Measurements from ENCODE around the gene ARHGAP24. TPM values are rescaled to one million over a fixed set of nuclear protein-coding genes. Genes with fewer than 3 reads are reported as not detected.

Gene ARHGAP24
- total and polyA plus RNA-seq, 2 donors (not counting 3 experiments of a cell fraction or from before 2014, with no cell fraction given), result 52.1 to 79.4 TPM

DNA sequence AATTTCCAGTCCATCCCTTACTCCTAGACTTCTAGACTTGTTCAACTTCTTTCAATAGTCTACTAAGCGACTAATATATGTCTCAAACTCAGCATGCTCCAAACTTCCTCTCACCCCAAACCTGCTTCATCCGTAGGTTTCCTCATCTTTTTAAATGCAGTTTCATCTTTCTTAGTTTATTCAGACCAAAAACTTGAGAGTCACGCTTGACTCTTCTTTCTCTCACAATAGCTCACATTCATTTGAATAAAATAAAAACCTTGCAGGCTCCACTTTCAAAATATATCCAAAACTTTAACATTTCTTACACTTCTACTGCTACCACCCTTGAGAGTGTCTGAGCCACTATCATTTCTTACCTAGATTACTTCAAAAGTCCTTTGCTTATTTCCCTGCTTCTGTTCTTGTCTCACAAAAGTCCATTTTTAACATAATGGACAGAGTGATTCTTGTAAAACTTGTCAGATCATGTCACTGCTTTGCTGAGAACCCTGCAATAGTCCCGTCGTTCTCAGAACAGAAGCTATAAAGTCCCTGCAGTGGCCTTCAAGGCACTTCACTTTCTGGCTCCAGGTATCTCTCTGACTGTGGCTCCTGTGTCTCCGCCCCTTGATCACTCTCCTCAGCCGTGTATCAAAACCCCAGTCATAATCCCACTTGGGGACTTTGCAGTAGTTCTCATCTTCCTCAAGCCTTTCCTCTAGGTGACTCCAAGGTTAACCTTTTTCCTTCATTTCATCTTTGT is 167.6 kb downstream of the ARHGAP24 start:
- Histone ChIP-seq H3K27ac (ENCODE audit: insufficient read depth, low read depth, low read length) (no peak overlapping the region), H3K27me3 (ENCODE audit: control insufficient read depth in 2 of 2, insufficient read depth in 2 of 2, low read length in 2 of 2) (peaks cover 3 to 10% of the 10 kb centered on the region in 2 experiments), H3K4me1 (ENCODE audit: control insufficient read depth, extremely low read depth, insufficient read depth, low read length) (no peaks in the 10 kb centered on the region), H2AFZ (ENCODE audit: low read depth, low read length) (no peak overlapping the region), H4K20me1 (replicated peaks; ENCODE audit: control insufficient read depth, extremely low read depth, insufficient read depth, low read length) (no peaks in the 10 kb centered on the region), H3K79me2 (ENCODE audit: control insufficient read depth, insufficient read depth, low read length) (no peaks in the 10 kb centered on the region), H3K9me1 (replicated peaks; ENCODE audit: control insufficient read depth, extremely low read depth, insufficient read depth, low read length) (no peaks in the 10 kb centered on the region), H3K36me3 (ENCODE audit: control insufficient read depth in 2 of 2, extremely low read depth in 1 of 2, insufficient read depth in 2 of 2, low read length in 2 of 2) (no peaks in the 10 kb centered on the region), H3K4me2 (ENCODE audit: insufficient read depth, low read length) (no peak overlapping the region), H3K4me3 (replicated peaks in 1 of 3; ENCODE audit: insufficient read depth in 1 of 3, low read depth in 1 of 3, low read length in 3 of 3) (no peak overlapping the region), H3K9me3 (replicated peaks; ENCODE audit: control insufficient read depth, insufficient read depth, low read length) (no peaks in the 10 kb centered on the region), H3K9ac (replicated peaks; ENCODE audit: extremely low read depth, insufficient read depth, low read length) (no peak overlapping the region)
- dilution Hi-C loops (cut with MboI; ENCODE audit: extremely low pct_ligation_motif_present, low sequenced_read_pairs), result no loop called here
- DNase-seq (ENCODE audit: low read depth, low spot score) (no peak), FAIRE-seq (no peak)
- POLR2A ChIA-PET, result no interaction called here
- intact Hi-C loops (cut with micrococcal nuclease), result no loop called here
- no peak for TF ChIP-seq EZH2 (IDR thresholded peaks at IDR 0.05; ENCODE audit: borderline replicate concordance, low read depth, low read length, severe bottlenecking)
- TF ChIP-seq MYC (IDR thresholded peaks at IDR 0.05; ENCODE audit: low read depth, low read length), result no peak
- TF ChIP-seq, protein P1, sequence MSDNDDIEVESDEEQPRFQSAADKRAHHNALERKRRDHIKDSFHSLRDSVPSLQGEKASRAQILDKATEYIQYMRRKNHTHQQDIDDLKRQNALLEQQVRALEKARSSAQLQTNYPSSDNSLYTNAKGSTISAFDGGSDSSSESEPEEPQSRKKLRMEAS (IDR thresholded peaks at IDR 0.05; ENCODE audit: insufficient read depth, insufficient read length), result no peak
- TF ChIP-seq, protein P2, sequence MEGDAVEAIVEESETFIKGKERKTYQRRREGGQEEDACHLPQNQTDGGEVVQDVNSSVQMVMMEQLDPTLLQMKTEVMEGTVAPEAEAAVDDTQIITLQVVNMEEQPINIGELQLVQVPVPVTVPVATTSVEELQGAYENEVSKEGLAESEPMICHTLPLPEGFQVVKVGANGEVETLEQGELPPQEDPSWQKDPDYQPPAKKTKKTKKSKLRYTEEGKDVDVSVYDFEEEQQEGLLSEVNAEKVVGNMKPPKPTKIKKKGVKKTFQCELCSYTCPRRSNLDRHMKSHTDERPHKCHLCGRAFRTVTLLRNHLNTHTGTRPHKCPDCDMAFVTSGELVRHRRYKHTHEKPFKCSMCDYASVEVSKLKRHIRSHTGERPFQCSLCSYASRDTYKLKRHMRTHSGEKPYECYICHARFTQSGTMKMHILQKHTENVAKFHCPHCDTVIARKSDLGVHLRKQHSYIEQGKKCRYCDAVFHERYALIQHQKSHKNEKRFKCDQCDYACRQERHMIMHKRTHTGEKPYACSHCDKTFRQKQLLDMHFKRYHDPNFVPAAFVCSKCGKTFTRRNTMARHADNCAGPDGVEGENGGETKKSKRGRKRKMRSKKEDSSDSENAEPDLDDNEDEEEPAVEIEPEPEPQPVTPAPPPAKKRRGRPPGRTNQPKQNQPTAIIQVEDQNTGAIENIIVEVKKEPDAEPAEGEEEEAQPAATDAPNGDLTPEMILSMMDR (IDR thresholded peaks at IDR 0.05; ENCODE audit: extremely low read depth in 1 of 2, insufficient read depth in 1 of 2, low read depth in 1 of 2, low read length in 2 of 2), result no peak
- no peak for TF ChIP-seq POLR2AphosphoS5 (IDR thresholded peaks at IDR 0.05; ENCODE audit: insufficient read depth, low read depth, low read length)
- no peak for TF ChIP-seq GATA2 (IDR thresholded peaks at IDR 0.05; ENCODE audit: insufficient read depth, insufficient read length, low read depth, low read length)
- no peak for TF ChIP-seq POLR2A (IDR thresholded peaks at IDR 0.05; ENCODE audit: low read depth, low read length)
- TF ChIP-seq JUN (IDR thresholded peaks at IDR 0.05; ENCODE audit: borderline replicate concordance, insufficient read depth, insufficient read length, low read depth), result no peak
- TF ChIP-seq FOS (IDR thresholded peaks at IDR 0.05; ENCODE audit: borderline replicate concordance, insufficient read depth, low read length), result no peak
- CTCF ChIA-PET, result no interaction called here
- BruUV-seq (replicated peaks), result no TSS peak

All from endothelial cell of umbilical vein (primary cell).